ENCODE data around the gene SLC7A7.

GRCh38 chr14:22836301-22837113 lies 21.3 kb upstream of the SLC7A7 start, which contains the start of gene MMP14:
- TF ChIP-seq ZNF133 (tag by site-specific recombination; IDR thresholded peaks at IDR 0.05) (no peak), CTCF (tag by site-specific recombination; IDR thresholded peaks at IDR 0.05) (no peak), ZNF23 (tag by site-specific recombination; IDR thresholded peaks at IDR 0.05; ENCODE audit: borderline replicate concordance) (no peak), ZNF174 (tag by site-specific recombination; IDR thresholded peaks at IDR 0.05) (no peak), YY1 (tag by site-specific recombination; IDR thresholded peaks at IDR 0.05) (no peak), REST (tag by site-specific recombination; IDR thresholded peaks at IDR 0.05) (no peak), MYNN (tag by site-specific recombination; IDR thresholded peaks at IDR 0.05; ENCODE audit: borderline replicate concordance) (no peak), KLF17 (tag by site-specific recombination; IDR thresholded peaks at IDR 0.05) (no peak), ZNF18 (tag by site-specific recombination; IDR thresholded peaks at IDR 0.05) (no peak), ZNF692 (tag by site-specific recombination; IDR thresholded peaks at IDR 0.05) (no peak), ZNF274 (IDR thresholded peaks at IDR 0.05; ENCODE audit: low read length) (no peak), ZNF274 (tag by site-specific recombination; IDR thresholded peaks at IDR 0.05; ENCODE audit: borderline replicate concordance) (no peak), WT1 (tag by site-specific recombination; IDR thresholded peaks at IDR 0.05) (no peak), ZNF830 (tag by site-specific recombination; IDR thresholded peaks at IDR 0.05; ENCODE audit: low read depth) (no peak)
